GM21529 (cell line): ENCODE data around the gene ZBTB7C.

ENCODE experiments used
- ATAC-seq: cut with Tn5 transposase; IDR thresholded peaks from one replicate; pipeline ENCODE4 v1.9.1; 2021; ENCODE audit not compliant: unreplicated experiment

ZBTB7C gene

DNA sequence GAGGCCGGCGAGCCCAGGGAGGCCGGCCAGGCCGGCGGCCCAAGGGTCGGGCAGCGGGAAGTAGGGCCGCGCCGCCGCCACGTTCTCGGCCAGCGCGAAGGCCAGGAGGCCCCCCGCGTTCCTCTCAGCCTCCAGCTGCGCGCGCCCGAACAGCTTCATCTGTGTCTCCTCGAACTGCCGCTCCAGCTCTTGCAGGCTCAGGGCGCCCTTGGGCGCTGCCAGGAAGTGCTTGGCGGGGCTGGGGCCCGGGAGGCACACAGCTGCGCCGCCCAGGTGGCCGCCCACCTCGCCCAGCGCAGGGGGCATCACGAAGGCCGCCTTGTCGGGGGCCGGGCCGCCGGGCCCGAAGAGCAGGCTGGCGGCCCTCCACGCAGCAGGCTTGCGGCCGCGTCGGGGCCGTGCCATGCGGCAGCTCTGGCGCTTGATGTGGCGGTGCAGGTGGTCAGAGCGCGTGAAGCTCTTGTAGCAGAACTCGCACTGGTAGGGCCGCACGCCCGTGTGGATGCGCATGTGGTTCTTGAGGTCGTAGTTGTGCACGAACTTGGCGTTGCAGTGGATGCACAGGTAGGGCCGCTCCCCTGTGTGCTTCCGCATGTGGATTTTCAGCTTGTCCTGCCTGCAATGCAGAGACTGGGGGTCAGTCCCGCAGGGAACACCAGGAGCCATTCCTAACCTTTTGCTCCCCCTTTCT, 379.7 kb downstream of the ZBTB7C start:
- ATAC-seq, result no peak

DNA sequence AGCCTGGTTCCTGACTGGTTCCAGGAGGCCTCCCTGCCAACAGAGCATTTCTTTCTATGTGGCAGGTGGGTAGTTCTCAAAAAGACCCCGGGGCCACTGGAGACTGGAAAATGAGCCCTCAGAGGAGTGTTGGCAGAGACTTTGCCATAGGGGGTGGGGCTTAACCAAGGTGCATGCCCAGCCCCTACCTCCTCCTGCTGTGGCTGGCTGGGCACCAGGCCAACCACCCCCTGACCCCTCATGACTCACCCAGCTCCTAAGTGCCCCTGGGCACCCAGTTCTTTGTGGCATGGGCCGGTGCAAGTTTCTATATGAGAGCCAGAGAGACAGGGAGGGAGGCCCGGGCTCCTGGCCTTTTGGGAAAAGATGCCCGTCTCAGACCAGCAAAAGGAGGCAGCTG, 380.5 kb downstream of the ZBTB7C start:
- ATAC-seq, result no peak

- no peak for ATAC-seq
Observed at GRCh38 chr18:48028081-48028480, 381.1 kb downstream of the ZBTB7C start.

DNA sequence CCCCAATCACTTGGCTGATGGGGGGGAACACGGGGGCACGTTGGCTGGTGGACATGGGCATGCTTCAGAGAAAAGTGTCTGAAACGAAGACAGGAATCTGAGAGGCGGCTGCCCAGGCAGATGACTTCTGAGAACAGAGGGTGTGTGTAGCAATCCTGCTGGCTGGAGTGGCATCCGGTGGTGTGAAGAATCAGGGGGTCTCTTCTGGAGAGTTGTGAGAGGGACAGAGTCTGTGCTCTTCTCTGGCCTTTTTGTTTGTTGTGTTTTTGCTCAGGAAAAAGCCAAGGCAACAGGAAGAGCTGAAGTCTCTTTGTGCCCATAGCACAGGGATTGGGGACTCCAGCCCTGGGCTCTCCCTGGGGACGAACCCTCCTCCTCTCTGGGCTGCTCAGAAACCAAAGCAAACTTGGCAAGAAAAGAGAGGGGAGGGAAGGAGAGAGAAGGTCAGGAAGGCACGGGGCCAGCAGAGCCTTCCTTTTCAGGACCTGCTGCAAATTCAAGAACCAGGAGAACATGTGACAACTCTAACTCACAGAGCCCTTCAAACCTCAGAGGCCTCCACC, 381.7 kb downstream of the ZBTB7C start:
- ATAC-seq, result no peak

GRCh38 chr18:48026216-48026615, 383.0 kb downstream of the ZBTB7C start:
- ATAC-seq, result no peak

- no peak for ATAC-seq
Observed at GRCh38 chr18:48024881-48025660, 384.1 kb downstream of the ZBTB7C start.

GRCh38 chr18:48024009-48024512, 385.1 kb downstream of the ZBTB7C start:
- ATAC-seq, result no peak

- ATAC-seq, result no peak
Observed at GRCh38 chr18:48023334-48024008, 385.7 kb downstream of the ZBTB7C start.

GRCh38 chr18:48022531-48023329, 386.5 kb downstream of the ZBTB7C start:
- ATAC-seq, result peak; percentile 47

GRCh38 chr18:48022021-48022420, 387.2 kb downstream of the ZBTB7C start:
- ATAC-seq, result no peak

- no peak for ATAC-seq
Observed at GRCh38 chr18:48021273-48021914, 387.8 kb downstream of the ZBTB7C start.

DNA sequence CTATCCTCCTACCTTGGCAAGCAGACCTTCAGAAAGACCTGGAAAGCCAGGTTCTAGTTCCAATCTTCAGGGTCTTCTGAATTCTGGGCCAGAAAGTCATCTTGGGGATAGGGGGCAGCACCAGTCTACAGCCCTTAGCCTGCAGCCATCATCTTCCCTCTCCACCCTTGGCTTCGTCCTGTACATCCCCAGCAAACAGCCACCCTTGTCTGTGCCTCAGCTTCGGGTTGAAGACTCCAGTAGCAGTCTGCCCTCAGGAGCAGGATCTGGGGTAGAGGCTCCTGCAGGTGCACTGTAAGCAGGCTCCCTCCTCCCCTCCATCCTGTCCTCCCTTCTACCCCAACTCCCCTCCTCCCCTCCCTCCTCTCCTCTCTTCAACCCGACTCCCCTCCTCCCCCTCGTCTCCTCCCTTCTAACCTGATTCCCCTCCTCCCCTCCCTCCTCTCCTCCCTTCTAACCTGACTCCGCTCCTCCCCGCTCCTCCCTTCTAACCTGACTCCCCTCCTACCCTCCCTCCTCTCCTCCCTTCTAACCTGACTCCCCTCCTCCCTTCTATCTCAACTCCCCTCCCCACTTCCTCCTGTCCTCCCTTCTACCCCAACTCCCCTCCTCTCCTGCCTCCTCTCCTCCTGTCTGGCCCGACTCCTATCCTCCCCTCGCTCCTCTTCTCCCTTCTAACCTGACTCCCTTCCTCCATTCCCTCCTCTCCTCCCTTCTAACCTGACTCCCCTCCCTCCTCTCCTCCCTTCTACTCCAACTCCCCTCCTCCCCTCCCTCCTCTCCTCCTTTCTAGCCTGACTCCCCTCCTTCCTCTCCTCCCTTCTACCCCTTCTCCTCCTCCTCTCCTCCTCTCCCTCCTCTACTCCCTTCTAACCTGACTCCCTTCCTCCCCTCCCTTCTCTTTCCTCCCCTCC, 388.6 kb downstream of the ZBTB7C start:
- no peak for ATAC-seq

- no peak for ATAC-seq
Observed at GRCh38 chr18:48019557-48020325, 389.4 kb downstream of the ZBTB7C start.

GRCh38 chr18:48018851-48019250, 390.3 kb downstream of the ZBTB7C start:
- ATAC-seq, result no peak

DNA sequence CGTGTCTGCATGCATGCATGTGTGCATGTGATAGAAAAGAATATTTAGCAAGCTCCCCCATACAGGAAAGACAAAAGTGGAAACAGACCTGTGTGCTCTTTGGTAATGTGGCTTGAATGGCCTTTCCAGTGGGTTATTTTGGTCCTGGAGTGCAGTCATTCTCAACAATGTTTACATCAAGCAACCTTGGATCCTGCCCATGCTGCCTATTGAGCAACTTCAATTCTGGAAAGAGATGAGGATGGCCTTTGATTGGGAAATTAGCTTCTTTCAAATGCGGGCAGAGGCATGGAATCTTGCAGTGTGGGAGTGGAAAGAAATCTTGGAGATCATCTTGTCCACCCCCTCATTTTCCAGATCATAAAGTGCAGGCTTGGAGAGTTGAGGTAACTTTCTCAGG, 391.5 kb downstream of the ZBTB7C start:
- ATAC-seq, result no peak

DNA sequence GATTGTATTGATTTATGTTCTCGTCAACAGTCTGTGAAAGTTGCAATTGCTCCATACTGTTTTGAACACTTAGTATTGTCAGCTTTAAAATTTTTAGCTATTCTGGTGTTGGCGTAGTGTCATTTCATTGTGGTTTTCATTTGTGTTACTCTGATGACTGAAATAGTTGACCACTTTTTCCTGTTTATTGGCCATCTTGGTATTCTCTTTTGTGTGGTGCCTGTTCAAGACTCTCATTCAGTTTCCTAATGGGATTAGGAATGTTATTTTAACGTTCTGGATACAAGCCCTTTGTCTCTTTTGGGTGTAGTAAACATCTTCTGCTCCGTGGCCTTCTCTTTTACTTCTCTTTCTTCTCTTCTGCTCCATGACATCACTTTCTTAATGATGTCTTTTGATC, 396.0 kb downstream of the ZBTB7C start:
- no peak for ATAC-seq

DNA sequence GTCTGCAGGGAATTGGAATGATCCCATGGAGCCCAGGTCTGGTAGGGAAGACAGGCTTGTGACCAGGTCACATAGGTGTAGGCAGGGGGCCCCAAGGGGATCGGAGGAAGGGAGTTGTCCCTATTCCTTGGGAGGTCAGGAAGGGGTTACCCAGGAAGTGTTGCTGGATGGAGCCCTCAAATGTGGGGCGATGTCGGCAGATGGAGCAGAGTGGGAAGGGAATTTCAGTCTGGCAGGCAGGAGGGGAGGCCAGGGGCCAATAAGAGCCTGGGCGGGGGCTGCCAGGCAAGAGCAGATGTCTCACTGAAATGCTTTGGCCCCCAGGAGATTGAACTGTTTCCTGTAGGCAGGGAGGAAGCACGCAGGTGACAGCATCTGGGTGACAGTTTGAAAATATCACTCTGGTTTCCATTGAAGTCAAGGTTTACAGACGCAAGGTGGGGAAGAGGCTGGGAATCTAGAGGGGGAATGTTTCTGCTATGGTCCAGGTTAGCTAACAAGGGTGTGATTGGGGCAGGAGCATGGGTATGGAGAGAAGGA, 397.2 kb downstream of the ZBTB7C start:
- no peak for ATAC-seq

DNA sequence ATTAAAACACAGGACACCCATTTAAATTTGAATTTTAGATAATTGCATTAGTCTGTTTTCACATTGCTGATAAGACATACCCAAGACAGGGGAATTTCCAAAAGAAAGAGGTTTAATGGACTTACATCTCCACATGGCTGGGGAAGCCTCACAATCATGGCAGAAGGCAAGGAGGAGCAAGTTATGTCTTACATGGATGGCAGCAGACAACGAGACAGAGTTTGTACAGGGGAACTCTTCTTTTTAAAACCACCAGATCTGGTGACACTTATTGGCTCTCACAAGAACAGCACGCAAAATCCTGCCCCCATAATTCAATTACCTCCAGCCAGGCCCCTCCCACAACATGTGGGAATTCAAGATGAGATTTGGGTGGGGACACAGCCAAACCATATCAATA, 398.9 kb downstream of the ZBTB7C start:
- ATAC-seq, result no peak
